Lung microvascular endothelial cell (primary cell): ENCODE results near the gene RXFP4. TPM values are rescaled to one million over a fixed set of nuclear protein-coding genes. Genes with fewer than 3 reads are reported as not detected.
"Not testable (repeated sequence)": the region's sequence is repeated elsewhere in the genome, so short reads cannot be mapped to it uniquely, and the experiment has no call there.

Experiments used
- DNase-seq, 2 donors: peaks; one replicate each; pipeline versions ENCODE4 v3.0.0 to v3.0.0-alpha.2; 2010; ENCODE audit warnings: low read depth in 2 of 2
- total RNA-seq: library from RNA; depleted of rRNA; stranded (reverse); fragments of >200 nt; gene quantifications from 2 replicates; pipeline ENCODE4 v1.2.1, GENCODE V29; 2014

The RXFP4 gene
- total RNA-seq, 1 donor from 2014 or later = not detected

- no peak for DNase-seq
Observed at GRCh38 chr1:155977690-155978324, 36.4 kb downstream of the RXFP4 start.

GRCh38 chr1:155978325-155978972, 37.0 kb downstream of the RXFP4 start, which contains the start of gene ARHGEF2:
TSS of gene ARHGEF2 (minus strand) at chr1:155978547. CDS start at chr1:155978427, 120 bp downstream.
- DNase-seq = peak in 1 of 2 donors; percentile 49

- no peak for DNase-seq
Observed at GRCh38 chr1:155978973-155979429, 37.6 kb downstream of the RXFP4 start.

GRCh38 chr1:155979597-155980343, 38.3 kb downstream of the RXFP4 start:
- DNase-seq = no peak

- DNase-seq = peak; percentile 66 to 73
Observed at GRCh38 chr1:155981266-155982088, 40.0 kb downstream of the RXFP4 start.

GRCh38 chr1:155982106-155982505, 40.7 kb downstream of the RXFP4 start:
- no peak for DNase-seq

GRCh38 chr1:155983191-155984024, 42.0 kb downstream of the RXFP4 start:
- peak in 1 of 2 donors; percentile 73 for DNase-seq

- no peak for DNase-seq
Observed at GRCh38 chr1:155984341-155984740, 42.9 kb downstream of the RXFP4 start.

- DNase-seq = not testable (repeated sequence)
Observed at GRCh38 chr1:155984903-155985645, 43.6 kb downstream of the RXFP4 start.

GRCh38 chr1:155989242-155990004, 48.0 kb downstream of the RXFP4 start:
- peak; percentile 74 to 75 for DNase-seq

GRCh38 chr1:155990005-155990739, 48.7 kb downstream of the RXFP4 start:
- no peak for DNase-seq

Other genes starting within 250 kb of the RXFP4 start
- gene GON4L, start 84.4 kb upstream of the RXFP4 start, total RNA-seq = 14.6 and 27.4 TPM in 2 replicates
- gene SYT11, start 82.1 kb upstream of the RXFP4 start, total RNA-seq = 15.5 and 24.6 TPM in 2 replicates
- gene RIT1, start 30.3 kb upstream of the RXFP4 start, total RNA-seq = 19.0 and 26.0 TPM in 2 replicates
- gene KHDC4, start 7.2 kb upstream of the RXFP4 start, total RNA-seq = 9.4 and 13.5 TPM in 2 replicates
- gene ARHGEF2, start 36.9 kb downstream of the RXFP4 start, total RNA-seq = 59.3 and 69.4 TPM in 2 replicates
- 342 and 396 TPM in 2 replicates for gene SSR2, start 79.3 kb downstream of the RXFP4 start, total RNA-seq
- 9.8 and 12.1 TPM in 2 replicates for gene UBQLN4, start 112.2 kb downstream of the RXFP4 start, total RNA-seq
- 98.6 and 101 TPM in 2 replicates for gene LAMTOR2, start 113.1 kb downstream of the RXFP4 start, total RNA-seq
- not detected in 2 replicates for gene RAB25, start 119.5 kb downstream of the RXFP4 start, total RNA-seq
- 3.4 and 4.8 TPM in 2 replicates for gene MEX3A, start 140.8 kb downstream of the RXFP4 start, total RNA-seq
- gene LMNA, start 173.1 kb downstream of the RXFP4 start, total RNA-seq = 187 and 399 TPM in 2 replicates
- 0.20 and 0.44 TPM in 2 replicates for gene SEMA4A, start 211.9 kb downstream of the RXFP4 start, total RNA-seq